ENCODE data around the gene FABP3.

The FABP3 gene

GRCh38 chr1:31371121-31371959, 1.5 kb downstream of the FABP3 start:
- DNase-seq: no peak

DNA sequence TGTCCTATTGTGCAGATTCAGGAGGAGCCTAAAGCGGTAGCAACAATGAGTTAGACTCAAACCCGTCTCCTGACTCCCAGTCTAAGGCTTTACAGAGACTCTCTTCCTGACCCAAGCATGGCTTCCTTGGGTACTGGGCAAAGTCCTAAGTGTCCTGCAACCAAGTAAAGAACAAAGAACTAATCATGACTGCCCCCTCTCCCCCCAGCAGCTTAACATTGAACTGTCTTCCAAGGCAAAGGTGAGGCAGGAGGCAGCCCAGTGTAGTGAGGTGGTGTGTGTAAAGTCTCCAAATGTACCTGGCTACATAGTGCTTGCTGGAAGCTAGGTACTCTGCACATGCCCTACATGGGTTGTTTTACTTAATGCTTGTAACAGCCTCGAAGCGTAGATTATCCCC, 2.3 kb downstream of the FABP3 start:
- no peak for DNase-seq

DNA sequence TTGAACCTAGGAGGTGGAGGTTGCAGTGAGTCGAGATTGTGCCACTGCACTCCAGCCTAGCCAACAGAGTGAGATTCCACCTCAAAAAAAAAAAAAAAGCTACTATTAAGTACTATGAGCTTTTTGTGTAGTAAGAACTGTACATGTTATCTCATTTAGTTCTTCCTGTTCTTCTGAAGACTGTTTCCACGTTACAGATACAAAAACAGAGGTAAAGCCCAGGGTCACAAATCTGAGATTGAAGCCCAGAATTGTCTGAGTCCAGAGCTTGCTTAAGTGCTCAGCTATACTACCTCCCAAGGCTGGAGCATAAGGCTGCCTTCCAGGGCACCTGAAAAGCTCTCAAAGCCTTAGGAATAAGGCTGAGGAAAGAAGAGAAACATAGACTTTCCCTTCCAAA, 2.9 kb downstream of the FABP3 start:
- DNase-seq: no peak

DNA sequence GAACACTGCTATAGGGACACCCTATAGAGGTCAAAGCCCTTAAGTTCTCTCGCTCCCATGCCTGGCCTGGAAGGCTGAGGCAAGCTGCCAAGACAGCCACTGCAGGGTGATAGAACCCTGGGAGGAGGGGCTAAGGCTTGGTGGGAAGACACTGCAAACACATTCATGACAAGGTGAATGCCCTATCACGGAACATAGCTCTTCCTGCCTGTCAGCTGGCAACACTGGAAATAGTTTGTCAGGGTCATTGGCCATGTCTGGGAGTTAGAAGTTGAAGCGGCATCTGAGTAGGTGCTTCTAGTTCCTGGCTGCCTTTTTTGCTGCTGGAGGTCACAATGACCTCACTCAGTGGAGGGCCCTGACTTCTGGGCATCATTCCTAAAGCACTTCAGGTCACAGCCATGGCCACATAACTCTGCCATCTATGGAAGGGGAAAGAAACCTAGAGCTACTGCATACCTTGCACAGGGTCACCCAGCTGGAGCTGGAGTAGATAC, 4.2 kb downstream of the FABP3 start:
- DNase-seq: no peak

DNA sequence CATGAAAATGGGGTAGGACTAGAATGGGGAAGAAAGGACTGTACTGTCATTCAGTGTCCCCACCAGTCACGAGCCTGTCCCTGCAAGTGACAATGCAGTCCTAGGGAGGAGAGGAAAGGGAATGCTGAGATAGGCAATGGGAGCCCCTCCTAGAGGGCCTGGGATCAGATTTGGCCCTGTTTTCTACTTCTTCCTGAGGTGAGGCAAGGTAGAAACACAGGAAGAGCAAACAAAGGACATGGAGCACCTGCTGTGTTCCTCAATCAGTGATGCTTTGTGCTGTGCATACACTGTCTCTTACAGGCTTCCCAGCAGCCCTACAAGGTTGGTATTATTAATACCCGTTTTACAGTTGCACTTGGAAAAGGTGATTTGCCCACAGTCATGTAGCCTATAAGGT, 6.1 kb downstream of the FABP3 start:
- DNase-seq: no peak

DNA sequence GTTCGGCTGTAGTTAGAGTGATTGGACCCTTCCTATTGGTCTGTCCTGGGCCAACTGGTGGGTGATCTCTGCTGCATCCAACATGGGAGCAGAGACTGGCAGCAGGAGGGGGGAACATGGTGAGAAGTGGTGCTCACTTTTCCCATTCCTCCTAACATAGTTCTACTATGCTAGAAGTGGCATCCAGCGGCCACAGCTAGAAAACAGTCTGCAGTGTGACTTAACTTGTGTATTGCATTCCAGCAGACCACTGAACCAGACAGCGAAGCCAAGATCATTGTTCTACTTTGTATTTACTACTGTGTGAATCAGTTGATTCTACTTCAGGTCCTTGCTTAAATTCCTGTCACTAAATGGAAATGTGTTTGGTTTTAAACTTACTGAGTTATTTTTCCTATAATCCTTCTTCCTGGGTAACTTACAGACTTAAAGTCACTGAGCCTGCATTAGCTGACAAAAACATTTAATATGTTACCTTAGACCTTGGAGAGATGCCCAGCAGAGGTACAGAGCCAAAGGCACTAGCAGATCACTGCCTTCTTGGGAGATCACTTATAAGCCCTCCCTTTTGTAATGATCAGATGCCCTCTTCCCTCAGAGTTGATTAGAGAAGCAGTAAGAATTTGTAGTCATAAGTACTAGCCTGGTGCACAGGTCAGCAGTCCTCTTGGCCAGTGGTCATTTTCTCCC, 8.2 kb downstream of the FABP3 start:
- no peak for DNase-seq

- no peak for DNase-seq
Measured at GRCh38 chr1:31362032-31362431, 10.8 kb downstream of the FABP3 start.

GRCh38 chr1:31361607-31362006, 11.3 kb downstream of the FABP3 start:
- no peak for DNase-seq

GRCh38 chr1:31356427-31356826, 16.4 kb downstream of the FABP3 start:
- no peak for DNase-seq

- no peak for DNase-seq
Measured at GRCh38 chr1:31354283-31354682, 18.6 kb downstream of the FABP3 start.

DNA sequence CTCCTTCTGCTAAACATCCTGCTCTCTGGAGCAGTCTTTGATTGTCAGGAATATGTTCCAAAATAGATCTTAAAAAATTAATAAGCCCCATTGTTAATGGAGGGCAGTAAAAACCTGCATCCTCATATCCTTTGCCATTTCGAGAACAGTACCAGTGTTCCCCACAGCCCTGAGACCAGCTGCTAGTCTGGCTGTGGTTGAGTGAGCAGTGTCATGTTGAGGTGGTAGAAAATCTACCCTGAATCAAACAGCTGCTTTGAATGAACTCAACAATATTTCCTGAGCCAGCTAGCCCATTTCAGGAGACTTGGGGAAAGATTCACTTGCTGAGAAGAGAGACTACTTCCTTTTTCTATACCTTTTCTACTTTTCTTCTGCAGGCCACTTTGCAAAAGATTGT, 24.4 kb downstream of the FABP3 start:
- peak; percentile 28 for DNase-seq

- DNase-seq: no peak
Measured at GRCh38 chr1:31346785-31347184, 26.1 kb downstream of the FABP3 start.

GRCh38 chr1:31345635-31346034, 27.2 kb downstream of the FABP3 start:
- DNase-seq: no peak

GRCh38 chr1:31344503-31344902, 28.4 kb downstream of the FABP3 start:
- DNase-seq: no peak

GRCh38 chr1:31336687-31337467, 36.0 kb downstream of the FABP3 start:
- no peak for DNase-seq

DNA sequence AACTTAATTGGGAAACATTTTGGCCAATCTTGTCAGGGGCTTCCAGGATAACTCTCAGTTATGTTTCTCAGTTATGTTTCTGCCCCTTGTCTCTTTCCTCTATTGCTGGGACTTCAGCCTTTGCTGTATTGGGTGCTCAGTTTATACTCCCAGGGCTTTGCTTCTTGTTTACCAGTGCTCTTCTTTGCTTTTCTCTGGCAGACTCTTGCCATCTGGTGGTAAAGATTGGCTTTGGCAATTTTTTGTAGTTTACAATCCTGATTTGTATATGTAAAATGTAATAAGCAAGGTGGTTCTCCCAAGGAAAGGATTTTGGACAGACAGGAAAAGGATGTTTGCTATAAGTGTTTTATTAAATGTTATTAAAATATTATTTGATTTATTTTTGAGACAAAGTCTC, 37.9 kb downstream of the FABP3 start:
- peak; percentile 25 for DNase-seq

- no peak for DNase-seq
Measured at GRCh38 chr1:31327381-31327780, 45.5 kb downstream of the FABP3 start.

- no peak for DNase-seq
Measured at GRCh38 chr1:31326461-31326860, 46.4 kb downstream of the FABP3 start.

GRCh38 chr1:31324992-31325391, 47.9 kb downstream of the FABP3 start:
- DNase-seq: no peak

DNA sequence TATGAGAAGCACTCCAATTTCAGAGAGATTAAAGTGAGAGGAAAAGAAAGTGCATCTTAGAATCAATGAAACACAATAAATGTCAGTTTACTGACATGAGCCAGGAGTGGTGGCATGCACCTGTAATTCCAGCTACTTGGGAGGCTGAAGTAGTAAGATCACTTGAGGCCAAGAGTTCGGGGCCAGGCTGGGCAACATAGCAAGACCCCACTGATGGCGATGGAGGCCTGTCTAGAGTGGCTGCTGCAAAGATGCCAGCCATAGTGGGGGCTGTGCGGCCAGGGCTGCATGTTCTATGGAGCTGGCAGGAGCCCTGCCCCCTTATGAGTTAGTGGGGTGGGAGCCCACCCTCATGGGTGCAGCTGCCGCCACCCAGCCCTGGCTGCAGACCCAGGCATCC, 48.8 kb downstream of the FABP3 start:
- no peak for DNase-seq

DNA sequence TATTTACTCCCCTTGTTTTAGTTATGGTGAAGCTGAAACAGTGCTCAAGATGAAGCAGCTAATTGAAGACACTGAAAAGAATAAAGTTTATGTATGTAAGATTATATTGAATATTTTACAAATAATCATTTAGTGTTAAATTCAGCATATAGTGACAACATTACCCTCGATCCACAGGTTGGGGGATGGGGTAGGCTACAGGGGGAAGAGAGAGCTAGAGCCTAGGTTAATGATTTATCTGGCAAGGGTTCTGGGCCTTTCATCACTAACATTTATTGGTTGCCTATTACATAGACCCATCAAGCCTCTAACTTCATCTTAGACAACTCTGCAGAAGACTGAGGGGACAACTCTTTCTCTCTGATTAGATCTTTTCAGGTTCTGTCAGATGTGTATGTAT, 54.7 kb downstream of the FABP3 start:
- no peak for DNase-seq

GRCh38 chr1:31315902-31316301, 57.0 kb downstream of the FABP3 start:
- no peak for DNase-seq

Data from NCI-H1694 (cell line).